Measurements from ENCODE around the gene TXN2.
"Not testable (repeated sequence)": the region's sequence is repeated elsewhere in the genome, so short reads cannot be mapped to it uniquely, and the experiment has no call there.

Gene TXN2

GRCh38 chr22:36455571-36456463 is 25.6 kb downstream of the TXN2 start:
- DNase-seq (ENCODE audit: low read depth, low spot score): no peak

- DNase-seq (ENCODE audit: low read depth, low spot score): no peak
Observed at GRCh38 chr22:36454916-36455570, 26.4 kb downstream of the TXN2 start.

GRCh38 chr22:36453855-36454378 is 27.5 kb downstream of the TXN2 start:
- DNase-seq (ENCODE audit: low read depth, low spot score): no peak

DNA sequence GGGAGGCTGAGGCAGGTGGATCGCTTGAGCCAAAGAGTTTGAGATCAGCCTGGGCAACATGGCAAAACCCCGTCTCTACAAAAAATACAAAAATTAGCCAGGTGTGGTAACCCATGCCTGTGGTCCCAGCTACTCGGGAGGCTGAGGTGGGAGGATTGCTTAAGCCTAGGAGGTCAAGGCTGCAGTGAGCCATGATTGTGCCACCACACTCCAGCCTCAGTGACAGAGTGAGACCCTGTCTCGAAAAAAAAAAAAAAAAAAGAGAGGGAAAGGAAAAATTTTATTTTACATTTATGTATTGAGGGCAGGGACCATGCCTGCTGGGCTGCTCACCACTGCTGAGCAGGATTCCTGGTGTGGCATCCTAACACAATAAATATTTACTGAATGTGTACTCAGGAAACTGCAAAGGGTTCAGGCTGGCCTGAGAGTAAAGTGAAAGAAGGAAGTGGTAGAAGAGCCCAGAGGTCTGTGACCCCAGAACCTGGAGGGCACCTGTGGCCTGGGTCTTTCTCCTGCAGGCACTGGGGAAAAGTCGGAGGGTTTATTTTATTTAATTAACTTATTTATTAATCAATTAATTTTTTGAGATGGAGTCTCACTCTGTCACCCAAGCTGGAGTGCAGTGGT is 28.3 kb downstream of the TXN2 start:
- DNase-seq (ENCODE audit: low read depth, low spot score): not testable (repeated sequence)

GRCh38 chr22:36452250-36452977 is 29.0 kb downstream of the TXN2 start:
- no peak for DNase-seq (ENCODE audit: low read depth, low spot score)

DNA sequence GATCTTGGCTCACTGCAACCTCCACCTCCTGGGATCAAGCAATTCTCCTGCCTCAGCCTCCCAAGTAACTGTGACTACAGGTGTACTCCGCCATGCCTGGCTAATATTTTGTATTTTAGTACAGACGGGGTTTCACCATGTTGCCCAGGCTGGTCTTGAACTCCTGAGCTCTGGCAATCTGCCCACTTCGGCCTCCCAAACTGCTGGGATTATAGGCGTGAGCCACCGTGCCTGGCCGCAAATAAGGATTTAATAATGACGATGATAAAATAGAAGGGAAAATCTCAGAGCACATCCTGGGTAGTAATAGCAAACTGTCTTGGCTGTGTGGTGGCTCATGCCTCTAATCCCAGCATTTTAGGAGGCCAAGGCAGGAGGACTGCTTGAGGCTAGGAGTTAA is 30.5 kb downstream of the TXN2 start:
- not testable (repeated sequence) for DNase-seq (ENCODE audit: low read depth, low spot score)

DNA sequence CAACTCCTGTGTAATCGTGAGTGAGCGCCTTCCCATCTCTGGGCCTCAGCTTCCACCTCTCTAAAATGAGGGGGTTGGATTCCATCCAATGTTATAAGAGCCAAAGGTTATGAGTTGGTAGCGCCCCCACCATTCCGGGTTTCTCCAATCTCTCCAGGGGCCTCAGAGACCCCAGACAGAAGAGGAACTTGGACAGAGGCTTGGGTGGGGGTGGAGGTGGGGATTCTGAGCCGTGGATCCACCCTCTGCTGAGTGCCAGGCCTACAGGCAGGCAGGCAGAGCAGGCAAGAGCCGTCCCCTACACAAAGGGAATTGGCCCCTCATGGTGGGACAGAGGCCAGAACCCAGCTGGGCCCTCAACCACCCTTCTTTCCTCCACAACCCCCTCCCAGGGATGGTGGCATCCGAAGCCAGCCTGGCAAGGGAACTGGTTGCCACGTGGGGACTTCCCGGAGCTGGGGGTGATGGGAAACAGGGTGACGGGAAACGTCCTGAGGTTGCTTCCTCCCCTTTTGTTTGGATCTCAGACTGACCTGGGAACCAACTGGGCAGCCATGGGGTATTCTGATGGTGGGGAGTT is 31.8 kb downstream of the TXN2 start:
- no peak for DNase-seq (ENCODE audit: low read depth, low spot score)

DNA sequence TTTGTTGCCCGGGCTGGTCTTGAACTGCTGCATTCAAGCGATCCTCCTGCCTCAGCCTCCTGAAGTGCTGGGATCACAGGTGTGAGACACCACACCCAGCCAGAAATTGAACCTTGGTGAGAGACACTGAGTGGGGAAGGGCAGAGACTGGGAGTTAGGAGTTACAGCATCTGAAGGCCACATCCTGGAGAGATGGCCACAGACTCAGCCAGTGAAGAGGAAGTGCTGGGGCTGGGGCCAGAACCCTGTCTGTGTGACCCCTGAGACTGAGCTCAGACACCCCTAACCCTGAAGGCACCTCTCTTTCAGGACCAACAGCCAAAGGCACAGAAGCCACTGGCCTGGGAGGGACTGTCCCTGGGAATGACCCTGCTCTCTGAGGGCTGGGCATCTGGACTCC is 33.8 kb downstream of the TXN2 start:
- no peak for DNase-seq (ENCODE audit: low read depth, low spot score)

GRCh38 chr22:36445158-36445668 is 36.2 kb downstream of the TXN2 start:
- no peak for DNase-seq (ENCODE audit: low read depth, low spot score)

GRCh38 chr22:36443198-36443770 is 38.2 kb downstream of the TXN2 start:
- DNase-seq (ENCODE audit: low read depth, low spot score): no peak

GRCh38 chr22:36442506-36443197 is 38.8 kb downstream of the TXN2 start:
- DNase-seq (ENCODE audit: low read depth, low spot score): no peak

- no peak for DNase-seq (ENCODE audit: low read depth, low spot score)
Observed at GRCh38 chr22:36440429-36441002, 40.9 kb downstream of the TXN2 start.

DNA sequence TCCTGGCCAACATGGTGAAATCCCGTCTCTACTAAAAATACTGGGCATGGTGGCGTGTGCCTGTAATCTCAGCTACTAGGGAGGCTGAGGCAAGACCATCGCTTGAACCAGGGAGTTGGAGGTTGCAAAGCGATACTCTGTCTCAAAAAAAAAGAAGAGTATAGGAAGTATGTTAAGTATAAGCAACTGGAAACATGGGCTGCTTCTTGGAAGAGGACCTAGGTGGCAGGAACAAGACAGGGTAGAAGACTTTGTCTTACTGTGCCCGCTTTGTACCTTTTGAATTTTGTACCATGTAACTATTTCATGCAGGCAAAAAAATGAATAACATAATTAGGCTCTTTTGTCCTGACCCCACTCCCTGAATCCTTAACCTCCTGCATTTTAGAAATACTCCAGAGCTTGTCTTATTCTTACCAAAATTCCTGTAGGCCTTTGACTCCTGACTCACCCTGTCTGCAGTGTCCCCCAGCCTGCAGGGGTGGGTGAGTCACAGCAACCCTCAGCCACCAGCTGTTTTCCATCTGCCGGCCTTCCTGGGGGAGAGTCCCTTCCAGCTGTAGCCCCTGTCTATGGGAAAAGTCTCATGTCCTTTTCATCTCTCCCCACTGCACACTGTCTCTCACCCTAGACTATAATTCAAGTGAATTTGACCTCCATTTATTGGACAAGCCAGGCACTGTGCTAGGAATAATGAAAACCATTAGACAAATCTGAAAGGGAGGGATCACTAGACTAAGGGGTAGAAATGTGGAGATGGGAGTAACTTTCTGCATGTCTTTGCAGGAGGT is 41.8 kb downstream of the TXN2 start:
- DNase-seq (ENCODE audit: low read depth, low spot score): peak; percentile 72

DNA sequence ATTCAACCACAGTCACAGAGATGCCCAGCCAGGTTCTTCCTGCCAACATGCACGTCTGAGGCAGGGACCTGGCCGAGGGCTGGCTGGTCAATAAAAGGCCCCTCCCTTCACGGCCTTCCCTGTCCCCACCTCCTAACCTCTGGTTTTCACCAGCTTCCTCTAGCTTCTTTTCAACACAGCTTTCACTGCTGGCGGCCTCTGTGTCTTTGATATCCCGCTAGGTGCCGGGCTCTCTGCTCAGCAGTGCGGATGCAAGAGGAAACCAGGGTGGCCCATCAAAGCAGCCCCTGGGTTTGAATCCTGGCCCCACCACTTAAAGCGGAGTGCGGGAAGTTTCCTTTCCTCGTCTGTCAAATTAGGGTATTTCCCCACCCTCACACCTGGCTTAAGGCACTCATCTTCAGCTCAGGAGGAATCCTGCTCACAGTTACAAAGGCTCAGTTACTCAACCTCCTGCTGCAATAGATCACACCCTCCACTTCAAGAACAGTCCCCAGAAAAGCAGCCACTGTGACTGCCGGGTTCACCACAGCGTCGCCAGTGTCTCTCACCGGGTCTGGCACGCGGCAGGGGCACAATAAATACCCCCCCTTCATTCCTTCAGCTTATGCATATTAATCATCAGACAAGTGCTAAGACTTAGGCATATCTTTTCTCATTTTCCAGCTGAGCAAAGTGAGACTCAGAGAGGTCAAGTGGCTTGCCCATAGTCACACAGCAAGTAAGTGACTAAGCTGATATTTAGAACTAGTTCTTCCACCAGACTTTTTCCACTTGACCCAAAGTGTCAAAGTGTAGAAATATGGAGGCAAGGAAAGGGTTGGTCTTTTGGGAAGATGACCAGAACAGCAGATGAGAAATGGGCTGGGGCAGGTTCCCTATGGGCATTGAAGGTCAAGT is 45.7 kb downstream of the TXN2 start:
- no peak for DNase-seq (ENCODE audit: low read depth, low spot score)

- no peak for DNase-seq (ENCODE audit: low read depth, low spot score)
Observed at GRCh38 chr22:36433318-36434231, 47.9 kb downstream of the TXN2 start.

GRCh38 chr22:36432592-36433317 is 48.7 kb downstream of the TXN2 start:
- no peak for DNase-seq (ENCODE audit: low read depth, low spot score)

Measured in brain pericyte (primary cell).